ENCODE results near the gene CACTIN.

DNA sequence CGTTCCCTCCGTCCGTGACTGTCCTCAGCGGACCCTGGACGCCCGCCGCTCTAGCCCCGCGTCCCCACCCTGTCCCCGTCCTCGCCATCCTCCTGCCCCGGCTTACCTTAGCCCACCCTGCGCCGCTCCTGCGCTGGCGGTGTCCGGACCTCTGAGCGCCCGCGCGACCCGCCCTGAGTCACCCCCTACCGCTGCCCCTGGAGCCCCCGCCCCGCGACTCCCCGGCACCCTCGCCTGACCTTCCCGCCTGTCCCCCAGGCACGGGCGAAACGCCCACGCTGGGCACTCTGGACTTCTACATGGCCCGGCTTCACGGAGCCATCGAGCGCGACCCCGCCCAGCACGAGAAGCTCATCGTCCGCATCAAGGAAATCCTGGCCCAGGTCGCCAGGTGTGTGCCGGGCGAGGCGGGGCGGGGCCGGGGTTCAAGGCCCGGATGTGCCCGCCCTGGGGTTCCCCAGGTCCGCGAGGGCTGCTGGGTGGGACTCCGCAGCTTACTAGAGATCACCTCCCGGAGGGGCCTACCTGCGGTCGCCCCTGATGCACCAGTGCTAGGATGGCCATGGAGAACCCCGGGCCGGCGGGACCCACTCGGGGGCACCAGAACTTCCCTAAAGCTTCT is 48.8 kb downstream of the CACTIN start:
- TF ChIP-seq RAD21 (IDR thresholded peaks at IDR 0.05; ENCODE audit: low read length) (no peak), SIN3A (IDR thresholded peaks at IDR 0.05; ENCODE audit: borderline replicate concordance, low read depth, low read length) (no peak), TAF1 (IDR thresholded peaks at IDR 0.05; ENCODE audit: borderline replicate concordance, low read depth, low read length) (no peak), NRF1 (IDR thresholded peaks at IDR 0.05; ENCODE audit: low read depth, low read length) (no peak), EZH2phosphoT487 (IDR thresholded peaks at IDR 0.05; ENCODE audit: borderline replicate concordance, low read depth) (no peak), POLR2AphosphoS5 (IDR thresholded peaks at IDR 0.05; ENCODE audit: low read depth, low read length) (no peak), SMC3 (IDR thresholded peaks at IDR 0.05; ENCODE audit: low read depth, low read length) (no peak)
- TF ChIP-seq, protein P1, sequence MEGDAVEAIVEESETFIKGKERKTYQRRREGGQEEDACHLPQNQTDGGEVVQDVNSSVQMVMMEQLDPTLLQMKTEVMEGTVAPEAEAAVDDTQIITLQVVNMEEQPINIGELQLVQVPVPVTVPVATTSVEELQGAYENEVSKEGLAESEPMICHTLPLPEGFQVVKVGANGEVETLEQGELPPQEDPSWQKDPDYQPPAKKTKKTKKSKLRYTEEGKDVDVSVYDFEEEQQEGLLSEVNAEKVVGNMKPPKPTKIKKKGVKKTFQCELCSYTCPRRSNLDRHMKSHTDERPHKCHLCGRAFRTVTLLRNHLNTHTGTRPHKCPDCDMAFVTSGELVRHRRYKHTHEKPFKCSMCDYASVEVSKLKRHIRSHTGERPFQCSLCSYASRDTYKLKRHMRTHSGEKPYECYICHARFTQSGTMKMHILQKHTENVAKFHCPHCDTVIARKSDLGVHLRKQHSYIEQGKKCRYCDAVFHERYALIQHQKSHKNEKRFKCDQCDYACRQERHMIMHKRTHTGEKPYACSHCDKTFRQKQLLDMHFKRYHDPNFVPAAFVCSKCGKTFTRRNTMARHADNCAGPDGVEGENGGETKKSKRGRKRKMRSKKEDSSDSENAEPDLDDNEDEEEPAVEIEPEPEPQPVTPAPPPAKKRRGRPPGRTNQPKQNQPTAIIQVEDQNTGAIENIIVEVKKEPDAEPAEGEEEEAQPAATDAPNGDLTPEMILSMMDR (IDR thresholded peaks at IDR 0.05) = no peak
- TF ChIP-seq, protein P2, sequence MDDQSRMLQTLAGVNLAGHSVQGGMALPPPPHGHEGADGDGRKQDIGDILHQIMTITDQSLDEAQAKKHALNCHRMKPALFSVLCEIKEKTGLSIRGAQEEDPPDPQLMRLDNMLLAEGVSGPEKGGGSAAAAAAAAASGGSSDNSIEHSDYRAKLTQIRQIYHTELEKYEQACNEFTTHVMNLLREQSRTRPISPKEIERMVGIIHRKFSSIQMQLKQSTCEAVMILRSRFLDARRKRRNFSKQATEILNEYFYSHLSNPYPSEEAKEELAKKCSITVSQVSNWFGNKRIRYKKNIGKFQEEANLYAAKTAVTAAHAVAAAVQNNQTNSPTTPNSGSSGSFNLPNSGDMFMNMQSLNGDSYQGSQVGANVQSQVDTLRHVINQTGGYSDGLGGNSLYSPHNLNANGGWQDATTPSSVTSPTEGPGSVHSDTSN (IDR thresholded peaks at IDR 0.05) = no peak
